GM21381 (cell line): ENCODE data around the gene EGLN2.
"Not testable (repeated sequence)": the region's sequence is repeated elsewhere in the genome, so short reads cannot be mapped to it uniquely, and the experiment has no call there.

ENCODE experiments used
- ATAC-seq: cut with Tn5 transposase; IDR thresholded peaks from one replicate; pipeline ENCODE4 v1.9.1; 2021; ENCODE audit warnings: mild to moderate bottlenecking, moderate library complexity; ENCODE audit not compliant: unreplicated experiment

Gene EGLN2

DNA sequence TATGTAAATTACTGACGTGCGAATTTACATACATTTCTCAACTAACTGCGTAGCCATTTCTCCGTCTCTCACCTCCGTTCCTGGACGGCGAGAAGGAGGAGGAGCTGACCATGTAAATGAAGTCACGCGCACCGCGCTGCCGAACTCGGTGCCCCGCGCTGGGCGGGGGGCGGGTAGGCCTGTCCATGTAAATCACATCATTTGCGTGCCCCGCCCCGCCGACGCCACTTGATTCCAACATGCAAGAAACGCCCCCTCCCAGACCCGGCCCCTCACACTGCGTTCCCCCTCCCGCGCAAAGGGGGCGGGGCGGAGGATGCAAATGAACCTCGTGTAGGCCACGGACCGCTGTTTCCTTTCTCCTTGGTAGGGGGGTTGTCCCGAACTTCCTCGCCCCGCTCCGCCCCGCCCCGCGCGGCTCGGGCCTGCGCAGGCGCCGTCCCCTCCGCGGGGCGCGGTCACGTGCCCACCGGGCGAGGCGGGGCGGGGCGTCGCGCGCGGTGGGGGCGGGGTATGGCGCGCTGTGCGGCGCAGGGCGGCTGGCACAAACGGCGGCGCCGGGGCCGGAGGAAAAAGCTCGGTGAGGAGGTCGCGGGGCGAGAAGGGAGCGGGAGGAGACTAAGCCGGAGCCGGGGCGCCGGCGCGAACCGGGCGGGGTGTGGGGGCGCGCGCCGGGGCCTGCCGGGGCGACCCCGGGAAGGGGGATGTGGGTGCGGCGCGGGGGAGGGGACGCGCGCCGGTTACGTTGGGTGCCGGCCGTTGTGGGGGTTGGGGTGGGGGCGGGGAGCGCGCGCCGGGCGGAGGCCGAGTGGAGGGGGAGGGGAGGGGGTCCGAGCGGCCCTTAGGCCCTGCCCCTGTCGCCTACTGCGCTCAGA, at the start of gene EGLN2:
Gene EGLN2 (plus strand): TSS at position 509 of the 875 bp plus-strand sequence. CDS start 1,382 bp downstream, outside the sequence.
- ATAC-seq: peak; percentile 78

DNA sequence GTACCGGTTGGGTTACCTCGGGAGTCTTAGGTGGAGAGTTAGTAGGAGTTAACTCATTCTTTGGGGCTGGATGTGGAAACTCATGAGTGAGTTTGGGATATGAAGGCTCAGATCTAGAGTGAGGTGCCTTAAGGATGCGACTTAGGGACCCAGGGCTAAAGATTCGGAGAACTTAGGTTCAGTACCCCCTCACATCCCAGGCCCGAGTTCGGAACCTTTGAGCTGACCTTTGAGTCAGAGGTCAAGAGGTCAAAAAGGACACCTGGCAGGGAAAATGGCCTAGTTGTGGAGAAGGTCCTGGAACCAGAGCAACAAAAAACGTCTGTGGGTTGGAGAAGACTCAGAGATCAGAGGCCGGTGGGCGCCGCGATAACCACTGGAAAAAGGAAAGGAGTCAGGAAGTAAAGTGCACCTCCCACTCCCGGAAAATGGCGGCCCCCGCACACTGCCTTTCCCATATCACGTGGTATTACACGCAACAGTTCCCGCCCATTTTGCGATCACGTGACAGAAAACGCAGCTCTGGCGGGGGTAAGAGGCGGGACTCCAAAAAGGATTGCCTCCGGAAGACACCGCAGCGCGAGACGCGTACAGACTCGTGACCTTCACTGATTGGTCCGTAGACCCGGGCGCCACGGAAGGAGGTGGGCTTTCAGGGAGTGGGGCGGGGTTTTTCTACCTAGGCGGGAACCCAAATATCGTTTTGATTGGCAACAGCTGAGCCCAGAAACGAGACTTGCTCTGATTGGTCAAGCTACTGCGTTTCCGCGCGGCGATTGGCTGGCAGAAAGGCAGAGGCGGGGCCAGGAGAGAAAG, 48.7 kb upstream of the EGLN2 start, which contains the start of gene ACTMAP:
Gene ACTMAP (minus strand): TSS at position 420 of the 816 bp plus-strand sequence. CDS start 674 bp downstream, outside the sequence.
- ATAC-seq: peak; percentile 83

DNA sequence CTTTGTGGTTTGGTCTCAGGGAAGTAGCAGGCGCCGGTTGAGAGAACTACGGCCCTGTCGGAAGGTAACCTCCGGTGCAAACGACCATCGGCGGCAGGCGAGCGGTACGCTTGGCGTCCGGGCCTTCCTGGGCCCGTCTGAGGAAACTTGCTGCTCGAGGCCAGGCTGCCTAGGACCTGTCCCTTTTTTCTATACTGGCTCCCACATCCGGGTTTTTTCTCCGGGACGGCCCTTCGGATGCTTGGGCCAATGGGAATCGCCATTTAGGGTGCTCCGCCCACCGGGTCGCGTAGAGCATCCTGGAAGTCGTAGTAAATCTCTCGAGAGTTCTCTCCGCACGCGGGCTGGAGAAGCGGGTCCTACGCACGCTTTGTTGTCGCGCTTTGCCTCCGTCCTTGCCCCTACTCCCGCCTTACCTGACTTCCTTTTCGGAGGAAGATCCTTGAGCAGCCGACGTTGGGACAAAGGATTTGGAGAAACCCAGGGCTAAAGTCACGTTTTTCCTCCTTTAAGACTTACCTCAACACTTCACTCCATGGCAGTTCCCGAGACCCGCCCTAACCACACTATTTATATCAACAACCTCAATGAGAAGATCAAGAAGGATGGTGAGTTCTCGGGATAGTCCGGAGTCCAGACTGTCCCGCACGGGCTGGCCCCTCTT, 48.0 kb upstream of the EGLN2 start, which contains the start of gene SNRPA:
Gene SNRPA (plus strand): TSS at position 330 of the 664 bp plus-strand sequence. CDS start 206 bp downstream, at position 536.
- ATAC-seq: peak; percentile 55

DNA sequence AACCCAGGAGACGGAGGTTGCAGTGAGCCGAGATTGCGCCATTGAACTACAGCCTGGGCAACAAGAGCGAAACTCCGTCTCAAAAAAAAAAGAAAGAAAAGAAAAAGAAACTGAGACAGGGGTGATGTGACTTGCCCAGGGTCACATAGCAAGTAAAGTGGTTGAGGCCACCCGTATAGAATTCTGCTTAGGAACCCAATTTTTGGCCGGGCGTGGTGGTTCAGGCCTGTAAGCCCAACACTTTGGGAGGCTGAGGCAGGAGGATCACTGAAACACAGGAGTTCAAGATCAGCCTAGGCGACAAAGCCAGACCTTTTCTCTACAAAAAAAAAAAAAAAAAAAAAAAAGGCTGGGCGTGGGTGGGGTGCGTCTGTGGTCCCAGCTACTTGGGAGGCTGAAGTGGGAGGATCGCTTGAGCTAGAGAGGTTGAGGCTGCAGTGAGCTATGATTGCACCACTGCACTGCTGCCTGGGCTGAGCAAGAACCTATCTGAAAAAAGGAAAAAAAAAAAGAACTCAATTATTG, 46.7 kb upstream of the EGLN2 start:
- ATAC-seq: no peak

DNA sequence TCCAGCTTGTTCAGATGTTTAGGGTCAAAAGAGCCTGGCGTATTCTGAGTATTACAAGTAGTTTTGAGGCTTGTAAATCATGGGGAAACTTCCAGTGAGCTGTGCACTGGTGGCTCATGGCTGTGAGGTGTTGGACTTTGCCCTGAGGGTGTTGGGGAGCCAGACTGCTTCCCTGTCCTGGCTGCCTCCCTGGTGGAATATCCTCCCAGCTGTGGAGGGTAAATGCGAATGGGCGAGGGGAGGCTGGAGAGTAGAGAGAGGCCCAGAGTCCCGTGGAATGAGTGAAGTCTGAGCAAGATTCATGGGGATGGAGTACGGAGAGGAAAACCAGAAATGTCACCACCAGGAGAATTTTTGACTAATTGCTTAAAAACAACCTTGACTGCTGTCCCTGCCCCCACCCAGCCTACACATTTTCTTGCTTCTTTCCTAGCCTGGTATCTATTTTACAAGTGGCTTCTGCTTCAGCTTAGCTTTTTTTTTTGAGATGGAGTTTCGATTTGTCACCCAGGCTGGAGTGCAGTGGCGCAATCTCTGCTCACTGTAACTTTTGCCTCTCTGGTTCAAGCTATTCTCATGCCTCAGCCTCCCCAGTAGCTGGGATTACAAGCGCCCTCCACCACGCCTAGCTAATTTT, 44.3 kb upstream of the EGLN2 start:
- ATAC-seq: no peak

DNA sequence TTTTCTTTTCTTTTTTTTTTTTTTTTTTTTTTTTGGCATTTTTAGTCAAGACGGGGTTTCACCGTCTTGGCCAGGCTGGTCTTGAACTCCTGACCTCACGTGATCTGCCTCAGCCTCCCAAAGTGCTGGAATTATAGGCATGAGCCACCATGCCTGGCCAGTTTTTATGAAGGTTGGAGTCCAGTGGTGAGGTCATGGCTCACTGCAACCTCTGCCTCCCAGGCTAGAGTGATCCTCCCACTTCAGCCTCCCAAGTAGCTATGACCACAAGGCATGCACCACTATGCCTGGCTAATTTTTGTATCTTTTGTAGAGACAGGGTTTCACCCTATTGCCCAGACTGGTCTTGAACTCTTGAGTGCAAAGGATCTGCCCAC, 43.8 kb upstream of the EGLN2 start:
- ATAC-seq: no peak

DNA sequence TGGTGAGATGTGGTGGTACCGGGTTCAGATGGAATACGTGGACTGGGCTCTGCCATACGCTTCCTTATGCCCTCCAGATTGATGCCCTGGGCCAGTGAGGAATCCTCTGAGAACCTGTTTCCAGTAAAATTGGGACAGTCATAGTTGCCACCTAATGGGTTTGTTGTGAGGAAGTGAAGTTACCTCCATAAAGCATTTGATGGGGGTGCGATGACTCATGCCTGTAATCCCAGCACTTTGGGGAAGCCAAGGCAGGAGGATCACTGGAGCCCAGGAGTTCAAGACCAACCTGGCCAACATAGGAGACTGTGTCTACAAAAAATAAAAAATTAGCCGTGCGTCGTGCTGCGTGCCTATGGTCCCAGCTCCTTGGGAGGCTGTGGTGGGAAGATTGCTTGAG, 43.2 kb upstream of the EGLN2 start:
- ATAC-seq: no peak

DNA sequence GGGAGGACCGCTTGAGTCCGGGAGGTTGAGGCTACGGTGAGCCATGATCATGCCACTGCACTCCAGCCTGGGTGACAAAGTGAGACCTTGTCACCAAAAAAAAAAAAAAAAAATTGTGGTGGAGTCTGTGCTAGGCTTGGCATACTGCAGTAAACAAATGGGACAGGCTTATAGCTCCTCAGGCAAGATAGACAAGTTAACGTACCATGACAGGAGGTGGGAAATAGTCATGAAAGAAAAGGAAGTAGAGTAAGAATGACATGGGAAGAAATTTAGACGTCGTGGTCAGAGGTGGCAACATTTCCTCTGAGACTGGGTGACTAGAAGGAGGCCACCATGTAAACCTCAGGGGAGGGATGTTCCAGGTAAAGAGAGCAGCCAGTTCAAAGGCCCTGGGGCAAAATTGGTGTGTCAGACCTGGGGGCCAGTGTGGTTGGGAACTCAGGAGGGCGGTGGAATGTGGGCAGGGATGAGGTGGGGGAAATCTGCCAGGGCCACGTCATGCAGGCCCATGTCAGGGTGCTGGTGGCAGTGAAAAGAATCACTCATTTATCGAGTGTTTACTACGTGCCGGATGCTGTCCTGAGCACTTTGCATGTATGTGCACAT, 42.4 kb upstream of the EGLN2 start:
- ATAC-seq: no peak

DNA sequence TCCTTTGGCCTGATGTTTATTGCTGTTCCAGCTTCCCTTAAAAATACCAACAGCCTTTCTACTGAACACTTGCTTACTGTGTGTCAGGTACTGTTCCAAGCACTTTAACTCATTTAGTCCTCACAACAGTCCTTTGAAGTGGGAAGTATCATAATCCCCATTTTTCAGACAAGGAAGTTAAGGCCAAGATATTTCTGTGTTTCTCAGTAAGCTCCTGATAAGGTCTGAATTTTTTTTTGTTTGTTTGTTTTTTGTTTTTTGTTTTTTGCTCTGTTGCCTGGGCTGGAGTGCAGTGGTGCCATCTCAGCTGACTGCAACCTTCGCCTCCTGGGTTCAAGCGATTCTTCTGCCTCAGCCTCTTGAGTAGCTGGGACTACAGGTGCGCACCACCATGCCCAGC, 40.5 kb upstream of the EGLN2 start:
- ATAC-seq: no peak

DNA sequence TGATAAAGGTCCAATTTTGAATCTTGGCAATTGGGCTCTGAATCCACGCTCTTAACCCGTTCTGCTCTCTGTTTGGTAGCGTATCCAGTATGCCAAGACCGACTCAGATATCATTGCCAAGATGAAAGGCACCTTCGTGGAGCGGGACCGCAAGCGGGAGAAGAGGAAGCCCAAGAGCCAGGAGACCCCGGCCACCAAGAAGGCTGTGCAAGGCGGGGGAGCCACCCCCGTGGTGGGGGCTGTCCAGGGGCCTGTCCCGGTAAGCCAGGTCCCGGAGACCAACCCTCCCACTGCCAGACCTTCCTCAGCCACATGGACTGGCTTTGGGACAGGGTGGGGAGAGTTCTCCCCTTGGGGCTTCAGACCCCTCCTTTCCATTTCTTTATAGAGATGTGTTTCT, 39.6 kb upstream of the EGLN2 start:
- ATAC-seq: no peak

DNA sequence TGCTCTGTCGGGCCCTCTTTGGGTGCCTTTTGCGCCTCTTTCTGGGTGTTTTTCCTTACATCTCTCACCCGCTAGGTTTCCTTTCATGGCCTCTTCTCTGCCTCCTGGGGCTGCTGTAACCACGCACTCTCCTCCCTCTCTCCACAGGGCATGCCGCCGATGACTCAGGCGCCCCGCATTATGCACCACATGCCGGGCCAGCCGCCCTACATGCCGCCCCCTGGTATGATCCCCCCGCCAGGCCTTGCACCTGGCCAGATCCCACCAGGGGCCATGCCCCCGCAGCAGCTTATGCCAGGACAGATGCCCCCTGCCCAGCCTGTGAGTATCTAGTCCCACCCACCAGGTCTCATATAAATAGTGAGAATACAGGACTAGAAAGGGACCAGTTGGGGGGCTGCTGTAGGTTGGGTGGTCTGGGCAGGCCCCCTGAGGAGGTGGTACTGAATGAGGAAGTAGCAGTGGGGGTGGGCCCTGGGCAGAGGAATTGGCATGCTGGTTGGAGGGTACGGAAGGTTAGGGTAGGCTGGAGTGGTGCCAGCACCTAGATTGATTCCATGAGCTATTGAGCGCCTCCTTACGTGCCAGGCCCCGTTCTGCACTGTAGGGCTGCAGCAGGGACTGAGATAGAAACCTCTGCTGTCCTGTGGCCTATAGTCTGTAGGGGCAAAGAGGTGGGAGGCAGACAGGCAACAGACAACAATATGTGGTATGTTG, 36.1 kb upstream of the EGLN2 start:
- ATAC-seq: no peak

DNA sequence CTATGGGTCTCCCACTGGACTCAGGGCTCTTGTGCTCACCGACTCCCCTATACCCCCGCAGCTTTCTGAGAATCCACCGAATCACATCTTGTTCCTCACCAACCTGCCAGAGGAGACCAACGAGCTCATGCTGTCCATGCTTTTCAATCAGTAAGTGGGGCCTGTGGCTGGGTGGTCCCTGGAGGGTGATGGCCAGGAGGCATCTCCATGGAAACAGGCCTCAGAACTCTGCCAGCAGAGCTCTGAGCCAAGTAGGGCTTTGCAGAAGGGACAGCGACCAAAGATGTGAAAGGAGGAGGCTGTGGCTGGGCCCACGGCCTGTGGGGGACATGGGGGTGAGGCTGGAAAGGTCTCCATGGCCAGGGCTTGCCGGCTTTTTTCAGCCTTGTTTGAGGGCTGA, 35.5 kb upstream of the EGLN2 start:
- ATAC-seq: no peak

DNA sequence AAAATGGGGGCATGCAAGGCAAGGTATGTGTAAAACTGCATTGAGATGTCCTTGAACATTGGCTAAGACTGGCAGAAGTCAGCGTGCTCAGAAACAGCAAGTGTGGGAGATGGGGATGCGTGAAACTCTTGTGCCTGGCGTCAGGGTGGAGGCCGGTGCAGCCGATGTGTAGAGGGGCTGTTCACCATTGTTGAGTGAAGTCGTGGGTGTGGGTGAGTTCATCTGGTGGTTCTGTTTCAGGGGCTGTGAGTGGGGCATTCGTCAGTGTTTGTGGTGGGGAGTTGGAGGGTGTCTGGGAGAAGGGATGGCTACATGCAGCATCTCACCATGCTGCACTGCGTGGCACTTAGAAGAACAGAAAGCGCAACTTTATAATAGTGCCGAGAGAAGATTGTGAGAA, 35.0 kb upstream of the EGLN2 start:
- no peak for ATAC-seq

DNA sequence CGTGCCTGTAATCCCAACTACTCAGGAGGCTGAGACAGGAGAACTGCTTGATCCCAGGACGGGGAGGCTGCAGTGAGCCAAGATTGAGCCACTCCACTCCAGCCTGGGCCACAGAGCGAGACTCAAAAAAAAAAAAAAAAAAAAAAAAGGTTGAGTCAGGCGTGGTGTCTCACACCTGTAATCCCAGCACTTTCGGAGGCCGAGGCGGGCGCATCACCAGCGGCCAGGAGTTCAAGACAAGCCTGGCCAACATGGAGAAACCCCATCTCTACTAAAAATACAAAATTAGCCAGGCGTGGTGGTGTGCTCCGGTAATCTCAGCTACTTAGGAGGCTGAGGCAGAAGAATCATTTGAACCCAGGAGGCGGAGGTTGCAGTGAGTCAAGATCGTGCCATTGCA, 32.6 kb upstream of the EGLN2 start:
- not testable (repeated sequence) for ATAC-seq

DNA sequence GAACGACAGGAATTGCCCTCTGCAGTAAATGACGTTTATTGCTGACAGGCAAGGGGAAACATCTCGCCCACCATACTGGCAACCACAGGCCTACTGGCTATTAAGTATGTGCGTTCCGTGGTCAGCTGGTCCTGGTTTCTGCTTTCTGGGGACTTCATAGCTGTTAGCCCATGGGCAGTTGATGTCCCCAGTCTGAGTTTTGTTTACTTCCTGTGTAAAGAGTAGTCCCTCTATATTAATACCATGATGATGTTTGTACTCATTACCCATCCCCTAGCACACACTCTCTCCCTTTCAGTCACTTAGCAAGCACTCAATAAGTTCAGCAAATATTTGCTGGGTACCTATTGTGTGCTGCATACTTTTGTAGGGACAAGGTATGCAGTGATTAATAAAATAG, 30.1 kb upstream of the EGLN2 start:
- no peak for ATAC-seq

DNA sequence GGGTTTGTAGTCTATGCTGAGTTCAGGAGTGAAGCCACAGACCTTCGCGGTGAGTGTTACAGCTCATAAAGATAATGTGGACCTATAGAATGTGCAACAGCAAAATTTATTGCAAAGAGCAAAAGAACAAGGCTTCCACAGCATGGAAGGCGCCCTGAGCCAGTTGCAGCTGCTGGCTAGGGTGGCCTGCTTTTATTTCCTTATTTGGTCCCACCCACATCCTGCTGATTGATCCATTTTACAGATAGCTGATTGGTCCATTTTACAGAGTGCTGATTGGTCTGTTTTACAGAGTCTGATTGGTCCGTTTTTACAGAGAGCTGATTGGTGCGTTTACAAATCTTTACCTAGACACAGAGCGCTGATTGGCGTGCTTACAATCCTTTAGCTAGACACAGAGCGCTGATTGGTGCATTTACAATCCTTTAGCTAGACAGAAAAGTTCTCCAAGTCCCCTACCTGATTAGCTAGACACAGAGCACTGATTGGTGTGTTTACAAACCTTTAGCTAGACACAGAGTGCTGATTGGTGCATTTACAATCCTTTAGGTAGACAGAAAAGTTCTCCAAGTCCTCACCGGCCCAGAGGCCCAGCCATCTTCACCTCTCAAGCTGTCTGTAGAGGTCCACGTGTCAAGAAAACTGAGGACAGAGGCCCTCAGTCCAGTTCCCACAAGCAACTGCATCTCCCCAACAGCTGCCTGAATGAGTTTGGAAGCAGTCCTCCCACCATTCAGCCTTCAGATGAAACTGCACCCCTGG, 27.7 kb upstream of the EGLN2 start:
- ATAC-seq: not testable (repeated sequence)

DNA sequence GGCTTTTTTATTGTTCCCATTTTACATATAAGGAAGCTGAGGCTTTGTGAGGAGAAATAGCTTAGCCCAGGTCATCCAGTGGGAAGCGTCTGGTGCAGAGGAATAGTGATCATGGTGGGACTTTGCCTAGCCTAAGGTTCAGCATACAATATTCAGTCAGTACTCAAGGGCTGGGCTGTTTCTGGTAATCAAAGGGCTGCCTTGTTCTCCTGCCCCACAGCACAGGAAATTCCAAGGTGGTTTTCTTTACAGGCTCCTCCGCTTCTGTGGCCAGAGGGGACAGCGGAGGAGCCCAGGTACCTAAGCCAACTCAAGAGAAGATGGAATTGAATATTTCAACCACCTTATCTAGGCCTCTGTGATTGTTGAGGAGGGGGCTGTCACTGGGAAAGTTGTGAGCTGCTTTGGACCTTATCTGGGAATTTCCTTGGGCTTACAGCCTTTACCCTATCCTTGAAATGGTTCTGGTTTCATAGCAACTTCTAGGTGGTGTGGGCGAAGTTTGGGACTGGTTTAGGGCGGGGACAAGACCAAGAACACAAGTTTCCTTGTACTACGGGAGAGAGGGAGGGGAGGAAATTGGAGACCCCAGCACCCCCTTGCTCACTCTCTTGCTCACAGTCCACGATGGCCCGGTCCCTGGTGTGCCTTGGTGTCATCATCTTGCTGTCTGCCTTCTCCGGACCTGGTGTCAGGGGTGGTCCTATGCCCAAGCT, 23.9 kb upstream of the EGLN2 start, which contains the start of gene MIA:
Gene MIA (plus strand): TSS at position 606 of the 716 bp plus-strand sequence. CDS start 22 bp downstream, at position 628.
- ATAC-seq: no peak

DNA sequence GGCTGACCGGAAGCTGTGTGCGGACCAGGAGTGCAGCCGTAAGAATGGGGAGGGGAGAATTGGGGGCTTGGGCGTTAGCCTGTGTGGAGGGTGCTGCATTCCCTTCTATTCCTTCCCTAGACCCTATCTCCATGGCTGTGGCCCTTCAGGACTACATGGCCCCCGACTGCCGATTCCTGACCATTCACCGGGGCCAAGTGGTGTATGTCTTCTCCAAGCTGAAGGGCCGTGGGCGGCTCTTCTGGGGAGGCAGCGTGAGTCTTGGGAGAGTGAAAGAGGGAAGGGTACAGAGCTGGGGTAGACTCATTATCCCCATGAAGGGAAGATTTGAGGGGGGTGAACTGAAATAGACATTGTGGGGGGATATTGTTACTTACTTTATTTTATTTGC, 23.4 kb upstream of the EGLN2 start:
- ATAC-seq: no peak
